GM18505 (cell line): ENCODE measurements around the gene RIMOC1.

Experiments
- ATAC-seq: cut with Tn5 transposase; IDR thresholded peaks from one replicate; pipeline ENCODE4 v1.9.1; 2021; ENCODE audit not compliant: unreplicated experiment
- POLR2A ChIP-seq: IDR thresholded peaks from 4 replicates; pipeline ENCODE4 v1.6.1; 2011; ENCODE audit warnings: borderline replicate concordance; ENCODE audit not compliant: insufficient read depth, insufficient read length; ENCODE audit errors: extremely low read depth

RIMOC1 gene

DNA sequence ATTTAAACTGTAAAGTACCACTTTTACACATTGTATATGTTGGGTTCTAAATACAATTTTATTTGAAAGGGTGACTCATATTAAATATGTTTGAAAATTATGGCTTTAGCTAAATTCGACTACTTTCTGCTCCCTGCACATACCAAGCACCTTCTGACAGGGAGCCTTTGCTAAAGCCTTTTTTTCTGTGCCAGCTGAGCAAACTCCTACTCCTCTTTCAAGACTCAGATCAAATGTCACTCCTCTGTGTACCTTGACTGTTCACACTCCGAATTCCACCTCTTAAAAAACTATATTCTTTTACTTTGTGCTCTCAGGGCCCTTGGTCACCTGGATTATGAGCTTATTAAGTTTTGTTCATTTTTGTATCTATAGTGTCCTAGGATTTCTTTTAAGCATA is 27.5 kb upstream of the RIMOC1 start:
- ATAC-seq, result no peak
- no peak for TF ChIP-seq POLR2A

GRCh38 chr5:41877408-41877807 is 26.7 kb upstream of the RIMOC1 start:
- no peak for ATAC-seq

DNA sequence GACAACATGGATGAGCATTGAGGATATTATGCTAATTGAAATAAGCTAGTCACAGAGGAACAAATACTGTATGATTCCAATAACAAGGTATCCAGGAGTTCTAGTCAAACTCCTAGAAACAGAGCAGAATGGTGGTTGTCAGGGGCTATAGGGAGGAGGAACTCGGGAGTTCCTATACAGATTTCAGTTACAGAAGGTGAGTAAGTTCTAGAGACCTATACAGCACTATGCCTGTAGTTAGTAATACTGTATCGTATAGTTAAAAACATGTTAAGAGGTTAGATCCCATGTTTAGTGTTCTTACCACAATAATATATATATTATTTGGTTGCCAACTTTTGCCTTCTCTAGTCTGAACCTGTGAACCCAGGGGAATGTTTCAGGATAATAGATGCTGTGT is 26.0 kb upstream of the RIMOC1 start:
- no peak for TF ChIP-seq POLR2A
- ATAC-seq, result no peak

More at GRCh38 chr5:41877408-41877807, 26.7 kb upstream of the RIMOC1 start:
- no peak for TF ChIP-seq POLR2A

DNA sequence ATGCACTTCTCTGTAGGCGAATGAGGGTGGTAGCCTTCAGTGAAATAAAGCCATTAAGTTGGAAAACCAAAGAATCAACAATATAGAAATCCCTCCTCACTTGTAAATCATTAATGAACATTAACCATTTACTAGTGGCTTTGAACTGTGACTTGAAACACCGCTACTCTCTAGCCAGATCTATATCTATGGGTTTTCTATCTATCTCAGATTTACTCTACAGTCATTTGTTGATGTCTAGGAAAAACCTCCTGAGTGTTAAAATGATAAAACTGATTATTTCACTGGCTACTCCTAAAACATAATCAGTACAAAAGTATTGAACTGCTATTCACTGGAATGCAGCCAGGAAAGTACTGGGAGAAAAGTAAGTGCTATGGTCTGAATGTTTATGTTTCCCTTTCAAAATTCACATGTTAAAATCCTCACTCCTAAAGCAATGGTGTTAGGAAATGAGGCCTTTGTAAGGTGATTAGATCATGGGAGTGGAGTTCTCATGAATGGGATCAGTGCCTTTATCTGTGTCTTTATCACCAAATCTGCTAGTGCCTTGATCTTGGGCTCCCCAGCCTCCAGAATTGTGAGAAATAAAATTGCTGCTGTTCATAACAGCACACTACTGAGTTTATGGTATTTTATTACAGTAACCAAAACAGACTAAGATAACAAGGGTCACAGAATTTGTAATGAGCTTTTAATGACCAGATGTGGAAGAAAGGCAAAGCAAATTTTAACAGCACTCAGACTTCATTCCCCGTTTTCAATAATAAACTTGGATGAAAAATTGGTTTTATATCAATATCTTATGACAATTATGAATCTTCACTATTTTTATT is 25.3 kb upstream of the RIMOC1 start:
- no peak for TF ChIP-seq POLR2A
- no peak for ATAC-seq

DNA sequence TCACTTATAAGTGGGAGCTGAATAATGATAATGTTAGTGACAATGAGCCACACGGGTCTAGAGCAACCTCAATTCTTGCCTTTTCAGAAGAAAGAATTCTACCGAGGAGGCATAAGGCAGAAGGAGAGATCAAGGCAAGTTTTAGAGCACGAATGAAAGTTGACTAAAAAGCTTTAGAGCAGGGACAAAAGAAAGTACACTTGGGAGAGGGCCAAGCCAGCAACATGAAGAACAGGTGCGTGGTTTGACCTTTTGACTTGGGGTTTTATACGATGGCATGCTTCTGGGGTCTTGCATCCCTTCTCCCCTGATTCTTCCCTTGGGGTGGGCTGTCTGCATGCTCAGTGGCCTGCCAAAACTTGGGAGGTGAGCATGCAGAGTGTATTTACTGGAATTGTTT is 21.4 kb upstream of the RIMOC1 start:
- no peak for ATAC-seq
- no peak for TF ChIP-seq POLR2A

- no peak for TF ChIP-seq POLR2A
- no peak for ATAC-seq
These were observed 20.9 kb upstream of the RIMOC1 start for GRCh38 chr5:41883243-41883642.

- ATAC-seq, result no peak
- no peak for TF ChIP-seq POLR2A
These were observed 20.2 kb upstream of the RIMOC1 start for GRCh38 chr5:41883936-41884335.

DNA sequence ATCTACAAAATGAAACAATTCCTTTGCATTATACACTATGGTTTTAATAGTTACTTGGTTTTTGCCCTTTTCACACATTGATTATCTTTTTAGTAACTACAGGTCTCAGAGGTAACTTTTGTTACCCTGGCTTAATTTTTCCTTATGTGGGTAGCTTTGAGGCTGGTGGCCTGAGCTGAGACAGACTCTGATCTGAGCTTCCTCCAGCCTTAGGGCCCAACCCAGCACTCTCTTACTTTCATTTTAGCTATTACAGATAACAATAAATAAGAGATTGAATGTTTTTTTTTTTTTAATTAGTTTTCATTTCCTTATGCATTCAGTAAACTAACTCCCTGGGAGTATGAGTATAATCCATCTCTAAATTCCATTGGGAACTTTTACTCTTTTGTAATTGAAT is 18.9 kb upstream of the RIMOC1 start:
- no peak for TF ChIP-seq POLR2A
- ATAC-seq, result no peak

- no peak for TF ChIP-seq POLR2A
- ATAC-seq, result peak; percentile 57
These were observed 13.0 kb upstream of the RIMOC1 start for GRCh38 chr5:41891066-41891707.

DNA sequence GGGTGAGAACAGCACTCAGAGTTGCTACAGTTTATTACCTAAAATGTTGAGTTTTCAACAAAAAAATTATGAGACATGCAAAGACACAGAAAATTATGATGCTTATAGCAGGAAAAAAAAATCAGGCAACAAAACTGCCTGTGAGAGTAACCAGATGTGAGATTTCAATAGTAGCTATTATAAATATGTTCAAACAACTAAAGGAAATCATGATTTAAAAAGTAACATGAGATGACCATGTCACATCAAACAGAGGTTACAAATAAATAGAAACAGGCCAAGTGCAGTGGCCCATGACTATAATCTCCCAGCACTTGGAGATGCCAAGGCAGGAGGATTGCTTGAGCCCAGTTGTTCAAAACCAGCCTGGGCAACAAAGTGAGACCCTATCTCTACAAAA is 12.1 kb upstream of the RIMOC1 start:
- TF ChIP-seq POLR2A, result no peak
- ATAC-seq, result no peak

- TF ChIP-seq POLR2A, result no peak
- no peak for ATAC-seq
These were observed 10.9 kb upstream of the RIMOC1 start for GRCh38 chr5:41893074-41893851.

- no peak for ATAC-seq
- TF ChIP-seq POLR2A, result no peak
These were observed 7.9 kb upstream of the RIMOC1 start for GRCh38 chr5:41896230-41896629.

DNA sequence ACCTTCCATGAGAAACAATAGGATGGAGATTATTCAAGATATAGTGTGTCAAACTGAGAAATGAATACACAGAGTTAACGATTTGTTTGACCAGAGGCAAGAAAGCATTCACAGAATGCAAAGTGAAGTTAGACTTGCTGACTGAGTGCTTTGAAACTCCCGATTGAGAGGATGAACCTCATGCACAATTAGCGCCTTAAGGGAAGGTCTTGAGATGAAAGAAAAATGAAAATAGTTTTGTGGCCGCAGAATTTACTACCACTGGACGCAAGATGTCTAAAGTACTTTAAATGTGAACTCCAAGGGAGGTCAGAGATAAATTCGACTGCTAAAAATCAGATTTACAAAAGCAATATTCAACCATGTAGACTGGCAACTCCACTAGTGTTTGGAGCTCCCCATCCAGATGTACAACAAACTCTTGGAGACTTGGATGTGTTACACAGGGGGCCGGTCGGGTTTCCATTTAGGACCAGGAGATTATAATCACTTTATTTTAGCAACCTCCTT is 707 bp upstream of the RIMOC1 start:
- no peak for ATAC-seq
- TF ChIP-seq POLR2A, result no peak
